WTC11 (cell line): ENCODE measurements around the gene SLC20A1.

Source experiments
- CTCF ChIP-seq: fragments of 200-600 bp; IDR thresholded peaks from 2 replicates; pipeline ENCODE4 v1.8.0; 2022; ENCODE audit warnings: antibody characterized with exemption
- E2F1 ChIP-seq: sonication (generic); formaldehyde crosslinking; IDR thresholded peaks from 2 replicates; pipeline ENCODE4 v1.8.0; 2022; ENCODE audit warnings: mild to moderate bottlenecking, missing genetic modification reagents
- MAX ChIP-seq: sonication (generic); formaldehyde crosslinking; IDR thresholded peaks from 2 replicates; pipeline ENCODE4 v1.8.0; 2022; ENCODE audit warnings: mild to moderate bottlenecking, missing genetic modification reagents
- MLX ChIP-seq: sonication (generic); formaldehyde crosslinking; IDR thresholded peaks from 2 replicates; pipeline ENCODE4 v1.8.1; 2023; ENCODE audit warnings: mild to moderate bottlenecking, missing genetic modification reagents, moderate library complexity
- MXD4 ChIP-seq: fragments of 250-450 bp; sonication (Bioruptor Pico); IDR thresholded peaks from 2 replicates; pipeline ENCODE4 v1.8.0; 2021; ENCODE audit warnings: mild to moderate bottlenecking, moderate library complexity, borderline replicate concordance
- NR3C1 ChIP-seq: sonication (generic); formaldehyde crosslinking; conservative IDR thresholded peaks from 2 replicates; pipeline ENCODE4 v1.8.1; 2023; ENCODE audit warnings: low read depth, mild to moderate bottlenecking, missing genetic modification reagents
- OVOL2 ChIP-seq: fragments of 250-450 bp; sonication (Bioruptor Pico); IDR thresholded peaks from 2 replicates; pipeline ENCODE4 v1.9.0; 2021; ENCODE audit warnings: mild to moderate bottlenecking, borderline replicate concordance
- SMAD4 ChIP-seq: sonication (generic); formaldehyde crosslinking; IDR thresholded peaks from 2 replicates; pipeline ENCODE4 v1.8.0; 2022; ENCODE audit warnings: mild to moderate bottlenecking, missing genetic modification reagents
- USF1 ChIP-seq: sonication (generic); formaldehyde crosslinking; IDR thresholded peaks from 2 replicates; pipeline ENCODE4 v1.8.0; 2022; ENCODE audit warnings: mild to moderate bottlenecking, missing genetic modification reagents

GRCh38 chr2:112658839-112659667 is 13.3 kb downstream of the SLC20A1 start:
- TF ChIP-seq SMAD4 (no peak), CTCF (no peak), USF1 (no peak), E2F1 (no peak), MLX (CRISPR knock-in tag) (no peak), NR3C1 (CRISPR knock-in tag) (no peak), OVOL2 (no peak), MXD4 (CRISPR knock-in tag) (no peak), MAX (no peak)
